NB4 (cell line): ENCODE measurements around the gene MSN.

Source experiments
- DNase-seq: peaks from one replicate; pipeline ENCODE4 v3.0.0; 2010; ENCODE audit warnings: low read depth
- H3K4me3 ChIP-seq: one replicate; pipeline ENCODE4 v1.5.1; 2011; ENCODE audit warnings: mild to moderate bottlenecking, low read depth, low read length, moderate library complexity
- MYC ChIP-seq: IDR thresholded peaks from 2 replicates; pipeline ENCODE4 v1.6.1; 2011; ENCODE audit warnings: low read depth, low read length
- POLR2A ChIP-seq: IDR thresholded peaks from 2 replicates; pipeline ENCODE4 v1.6.1; 2011; ENCODE audit warnings: mild to moderate bottlenecking; ENCODE audit not compliant: insufficient read length; ENCODE audit errors: extremely low read depth
- TF ChIP-seq, protein P1 (sequence below): IDR thresholded peaks from 2 replicates; pipeline ENCODE4 v1.6.1; 2011; ENCODE audit warnings: low read depth, low read length
- TF ChIP-seq, protein P2 (sequence below): IDR thresholded peaks from one replicate; pipeline ENCODE4 v1.5.1; 2012; ENCODE audit warnings: low read depth, low read length

MSN gene

DNA sequence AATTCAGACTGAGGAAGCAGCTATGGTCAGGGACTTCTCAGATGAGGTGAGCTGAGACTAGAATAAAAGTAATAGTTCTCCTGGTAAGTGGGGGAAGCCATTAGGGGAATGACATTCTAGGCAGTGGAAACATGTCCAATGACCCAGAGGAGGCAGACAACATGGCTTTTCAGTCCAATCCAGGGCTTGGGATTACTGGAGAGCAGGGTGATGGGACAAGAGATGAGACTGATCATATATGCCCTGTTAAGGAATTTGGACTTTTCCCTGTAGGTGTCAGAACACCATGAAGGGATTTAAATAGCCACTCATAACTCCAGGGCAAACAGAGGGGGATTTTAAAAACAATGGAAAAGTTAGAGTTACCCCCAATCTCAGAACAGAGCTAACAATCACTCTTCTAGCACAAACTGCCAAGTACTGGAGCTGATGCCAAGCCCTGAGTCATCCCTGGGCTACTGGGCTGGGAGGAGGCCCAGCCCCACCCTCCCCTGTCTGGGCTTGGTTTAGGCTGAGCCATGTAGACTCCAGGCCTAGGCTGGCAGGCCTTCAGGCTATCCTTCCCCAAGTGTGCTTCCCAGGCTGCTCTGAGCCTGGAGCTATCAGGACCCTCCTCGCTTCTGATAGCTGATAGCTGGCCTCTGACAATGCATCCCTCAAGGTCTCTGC, 22.7 kb upstream of the MSN start:
- TF ChIP-seq POLR2A = no peak
- TF ChIP-seq MYC = no peak
- TF ChIP-seq, protein P1, sequence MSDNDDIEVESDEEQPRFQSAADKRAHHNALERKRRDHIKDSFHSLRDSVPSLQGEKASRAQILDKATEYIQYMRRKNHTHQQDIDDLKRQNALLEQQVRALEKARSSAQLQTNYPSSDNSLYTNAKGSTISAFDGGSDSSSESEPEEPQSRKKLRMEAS = no peak
- TF ChIP-seq, protein P2, sequence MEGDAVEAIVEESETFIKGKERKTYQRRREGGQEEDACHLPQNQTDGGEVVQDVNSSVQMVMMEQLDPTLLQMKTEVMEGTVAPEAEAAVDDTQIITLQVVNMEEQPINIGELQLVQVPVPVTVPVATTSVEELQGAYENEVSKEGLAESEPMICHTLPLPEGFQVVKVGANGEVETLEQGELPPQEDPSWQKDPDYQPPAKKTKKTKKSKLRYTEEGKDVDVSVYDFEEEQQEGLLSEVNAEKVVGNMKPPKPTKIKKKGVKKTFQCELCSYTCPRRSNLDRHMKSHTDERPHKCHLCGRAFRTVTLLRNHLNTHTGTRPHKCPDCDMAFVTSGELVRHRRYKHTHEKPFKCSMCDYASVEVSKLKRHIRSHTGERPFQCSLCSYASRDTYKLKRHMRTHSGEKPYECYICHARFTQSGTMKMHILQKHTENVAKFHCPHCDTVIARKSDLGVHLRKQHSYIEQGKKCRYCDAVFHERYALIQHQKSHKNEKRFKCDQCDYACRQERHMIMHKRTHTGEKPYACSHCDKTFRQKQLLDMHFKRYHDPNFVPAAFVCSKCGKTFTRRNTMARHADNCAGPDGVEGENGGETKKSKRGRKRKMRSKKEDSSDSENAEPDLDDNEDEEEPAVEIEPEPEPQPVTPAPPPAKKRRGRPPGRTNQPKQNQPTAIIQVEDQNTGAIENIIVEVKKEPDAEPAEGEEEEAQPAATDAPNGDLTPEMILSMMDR = no peak
- DNase-seq = peak; percentile 35
- H3K4me3 ChIP-seq = no peak overlapping the region

DNA sequence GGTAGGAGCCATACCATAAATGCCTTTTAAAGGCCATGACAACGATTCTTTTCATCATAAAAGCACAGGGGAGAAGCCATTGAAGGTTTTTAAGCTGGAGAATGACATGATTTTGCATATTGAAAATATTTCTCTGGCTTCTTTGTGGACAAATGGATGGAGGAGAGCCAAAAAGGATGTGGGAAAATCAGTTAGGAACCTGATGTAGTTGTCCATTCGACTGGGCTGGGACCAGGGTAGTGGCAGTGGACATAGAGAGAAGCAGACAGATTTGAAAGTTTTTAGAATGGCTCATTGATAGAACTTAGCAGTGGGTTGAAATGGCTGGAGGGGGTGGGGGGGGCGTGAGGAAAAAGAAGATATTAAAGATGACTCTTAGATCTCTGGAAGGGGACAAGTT, 19.7 kb upstream of the MSN start:
- no peak overlapping the region for H3K4me3 ChIP-seq
- TF ChIP-seq, protein P1 = no peak
- TF ChIP-seq POLR2A (no peak), MYC (no peak)
- TF ChIP-seq, protein P2 = no peak
- DNase-seq = no peak

DNA sequence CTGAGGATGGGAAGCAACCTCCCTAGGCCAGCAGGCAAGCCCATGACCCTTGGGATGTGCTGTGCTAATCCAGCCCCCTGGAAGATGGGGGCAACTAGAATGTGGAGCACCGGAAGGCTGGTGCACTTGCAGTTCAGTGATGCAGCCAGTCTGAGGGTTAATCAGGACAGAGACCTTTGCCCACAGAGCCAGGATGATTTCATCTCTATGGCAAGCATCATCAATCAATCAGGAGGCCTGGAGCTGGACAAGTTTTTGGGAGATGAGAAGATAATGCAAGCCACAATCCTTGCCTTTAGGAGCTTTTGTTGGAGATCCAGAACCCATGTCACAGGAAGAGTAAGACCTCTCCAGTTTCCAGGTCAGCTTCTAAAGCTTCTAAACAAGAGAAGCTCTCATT, 15.4 kb upstream of the MSN start:
- no peak for DNase-seq
- no peak overlapping the region for H3K4me3 ChIP-seq
- TF ChIP-seq MYC = no peak
- TF ChIP-seq, protein P2 = no peak
- TF ChIP-seq, protein P1 = no peak
- no peak for TF ChIP-seq POLR2A

DNA sequence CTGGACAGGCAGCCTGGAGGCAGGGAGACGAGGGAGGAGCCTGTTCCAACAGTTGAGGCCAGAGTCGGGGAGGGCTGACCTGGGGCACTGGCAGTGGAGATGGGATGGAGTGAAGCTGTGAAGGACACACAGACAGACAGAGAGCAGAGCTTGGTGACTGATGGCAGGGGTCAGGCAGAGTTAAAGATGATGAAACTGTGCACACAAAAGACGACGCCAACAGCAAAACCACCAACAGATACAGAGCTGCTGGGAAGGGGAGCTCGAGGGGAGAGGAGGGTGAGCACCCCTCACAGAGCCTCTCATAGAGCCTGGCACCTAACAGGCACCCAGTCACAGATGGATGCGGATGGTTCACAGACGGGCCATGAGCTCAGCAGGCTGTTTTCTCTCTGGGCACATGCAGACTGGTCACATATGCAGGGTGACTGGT, 10.4 kb upstream of the MSN start:
- DNase-seq = peak; percentile 65
- H3K4me3 ChIP-seq = peak overlapping the region; percentile 25

DNA sequence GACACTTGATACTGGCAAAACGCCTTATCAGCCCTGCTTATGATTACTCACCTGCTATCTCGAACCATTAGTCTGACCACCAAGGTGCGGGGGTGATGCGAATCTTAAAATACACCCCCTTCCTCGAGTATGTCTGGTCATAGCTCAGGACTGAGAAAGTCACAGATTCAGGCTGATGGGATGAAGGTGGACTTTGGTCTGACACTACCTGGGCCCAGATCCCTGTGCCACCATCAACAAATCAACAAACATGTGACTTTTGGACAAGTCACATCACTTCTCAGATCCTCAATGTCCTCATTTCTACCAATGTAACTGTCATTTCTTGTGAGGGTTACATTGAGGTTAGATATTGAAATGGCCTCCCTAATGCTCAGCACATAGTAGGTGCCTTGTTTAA, 9.8 kb upstream of the MSN start:
- DNase-seq = no peak
- no peak overlapping the region for H3K4me3 ChIP-seq
- TF ChIP-seq MYC = no peak
- TF ChIP-seq, protein P2 = no peak
- TF ChIP-seq, protein P1 = no peak

DNA sequence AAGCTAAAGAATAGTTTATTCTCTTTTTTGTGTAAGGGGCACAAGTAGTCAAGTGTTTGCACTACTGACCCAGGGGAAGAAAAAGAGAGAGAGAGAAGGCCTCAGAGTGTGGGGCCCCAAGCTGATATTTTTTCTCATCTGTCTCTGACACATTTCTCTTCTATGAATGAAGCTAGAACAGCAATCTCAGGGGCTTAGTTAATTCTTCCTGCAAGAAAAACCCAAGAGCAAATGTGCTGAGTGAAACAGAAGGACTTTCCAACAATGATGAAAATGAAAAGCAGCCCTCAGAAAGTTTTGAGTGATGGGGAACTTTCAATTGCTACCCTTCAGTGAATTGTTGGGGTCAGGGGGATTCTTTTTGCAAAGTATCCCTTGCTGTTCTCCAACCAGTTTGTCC, 9.2 kb upstream of the MSN start:
- TF ChIP-seq MYC = no peak
- TF ChIP-seq, protein P2 = no peak
- no peak for TF ChIP-seq POLR2A
- TF ChIP-seq, protein P1 = no peak
- no peak for DNase-seq
- H3K4me3 ChIP-seq = no peak overlapping the region
